HFFc6 (cell line): ENCODE measurements around the gene GSG1L. TPM values are rescaled to one million over a fixed set of nuclear protein-coding genes. Genes with fewer than 3 reads are reported as not detected.

Experiments used
- DNase-seq: peaks from one replicate; pipeline ENCODE4 v3.0.0-alpha.2; 2018
- H3K27ac Mint-ChIP-seq: 2 replicates; pipeline ENCODE4 v1.8.0; 2020; ENCODE audit warnings: mild to moderate bottlenecking, mixed read lengths
- H3K27me3 Mint-ChIP-seq: 2 replicates; pipeline ENCODE4 v1.8.0; 2021; ENCODE audit warnings: mild to moderate bottlenecking, moderate library complexity, mixed read lengths; ENCODE audit not compliant: insufficient read depth
- H3K36me3 Mint-ChIP-seq: 2 replicates; pipeline ENCODE4 v1.8.0; 2021; ENCODE audit warnings: low read depth, mixed read lengths
- H3K4me1 Mint-ChIP-seq: 2 replicates; pipeline ENCODE4 v1.8.0; 2020; ENCODE audit warnings: low read depth, mixed read lengths
- H3K4me3 Mint-ChIP-seq: 2 replicates; pipeline ENCODE4 v1.8.0; 2020; ENCODE audit warnings: mild to moderate bottlenecking, moderate library complexity, mixed read lengths
- H3K9me3 Mint-ChIP-seq: 2 replicates; pipeline ENCODE4 v1.8.0; 2020; ENCODE audit warnings: mild to moderate bottlenecking, mixed read lengths
- total RNA-seq, 6 experiments: library from RNA; stranded (reverse); fragmentation: NEBNext Ultra II Directional; extraction: Animal tissue kit (Norgen Biotek cat#: 25700); gene quantifications; 2 replicates in 1 of 6; 3 replicates in 5 of 6; pipeline ENCODE4 v1.2.3, GENCODE V29; 2021
- TF ChIP-seq, protein P1 (sequence below): fragments of 200-600 bp; sonication (generic); IDR thresholded peaks from 2 replicates; pipeline ENCODE4 v1.5.0; 2021; ENCODE audit warnings: antibody characterized with exemption, mild to moderate bottlenecking

GSG1L gene
- total RNA-seq, 6 experiments from 2014 or later: not detected

DNA sequence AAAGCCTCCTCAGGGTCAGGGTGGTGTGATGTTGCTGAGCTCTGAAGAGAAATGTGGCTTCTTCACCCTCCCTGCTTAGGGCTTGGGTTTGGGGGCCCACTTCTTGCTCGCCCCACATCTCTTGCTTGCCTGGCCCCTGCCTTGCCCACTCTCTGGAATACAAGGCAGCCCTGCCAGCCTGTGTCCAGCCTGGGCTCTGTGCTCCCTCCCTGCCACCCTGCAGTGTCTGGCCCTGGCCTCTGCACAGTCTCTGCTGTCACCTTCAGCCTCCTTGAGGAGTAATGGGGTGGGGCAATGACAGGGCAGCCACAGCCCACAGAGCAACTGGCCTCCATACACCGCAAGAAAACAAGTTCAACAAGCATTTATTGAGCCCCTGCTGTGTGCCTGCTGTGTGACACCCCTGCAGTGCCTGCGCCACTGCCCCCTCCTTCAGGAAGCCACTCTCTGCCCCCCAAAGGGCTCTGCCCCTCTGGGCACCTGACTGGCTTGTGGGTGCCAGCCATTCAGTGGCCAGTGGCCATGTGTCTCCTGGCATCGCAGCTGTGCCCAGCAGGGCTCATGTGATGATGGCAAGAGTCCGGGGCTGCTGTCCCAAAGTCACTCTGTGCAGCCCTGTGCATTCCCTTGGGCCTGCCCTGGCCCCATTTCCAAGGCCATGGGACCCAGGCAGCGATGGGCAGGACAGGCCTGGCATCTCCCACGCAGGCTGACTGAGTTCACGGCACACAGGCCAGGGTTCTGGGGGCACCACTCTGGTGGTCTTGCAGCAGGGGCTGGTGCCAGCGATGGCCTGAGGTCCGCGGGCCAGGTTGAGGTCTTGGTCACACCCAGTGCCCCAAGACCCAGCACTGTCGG lies 272.7 kb downstream of the GSG1L start:
- TF ChIP-seq, protein P1, sequence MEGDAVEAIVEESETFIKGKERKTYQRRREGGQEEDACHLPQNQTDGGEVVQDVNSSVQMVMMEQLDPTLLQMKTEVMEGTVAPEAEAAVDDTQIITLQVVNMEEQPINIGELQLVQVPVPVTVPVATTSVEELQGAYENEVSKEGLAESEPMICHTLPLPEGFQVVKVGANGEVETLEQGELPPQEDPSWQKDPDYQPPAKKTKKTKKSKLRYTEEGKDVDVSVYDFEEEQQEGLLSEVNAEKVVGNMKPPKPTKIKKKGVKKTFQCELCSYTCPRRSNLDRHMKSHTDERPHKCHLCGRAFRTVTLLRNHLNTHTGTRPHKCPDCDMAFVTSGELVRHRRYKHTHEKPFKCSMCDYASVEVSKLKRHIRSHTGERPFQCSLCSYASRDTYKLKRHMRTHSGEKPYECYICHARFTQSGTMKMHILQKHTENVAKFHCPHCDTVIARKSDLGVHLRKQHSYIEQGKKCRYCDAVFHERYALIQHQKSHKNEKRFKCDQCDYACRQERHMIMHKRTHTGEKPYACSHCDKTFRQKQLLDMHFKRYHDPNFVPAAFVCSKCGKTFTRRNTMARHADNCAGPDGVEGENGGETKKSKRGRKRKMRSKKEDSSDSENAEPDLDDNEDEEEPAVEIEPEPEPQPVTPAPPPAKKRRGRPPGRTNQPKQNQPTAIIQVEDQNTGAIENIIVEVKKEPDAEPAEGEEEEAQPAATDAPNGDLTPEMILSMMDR: no peak
- Mint-ChIP-seq H3K9me3 (no peaks in the 10 kb centered on the region), H3K4me3 (no peak overlapping the region), H3K4me1 (no peaks in the 10 kb centered on the region), H3K36me3 (no peaks in the 10 kb centered on the region), H3K27me3 (peaks cover 13% of the 10 kb centered on the region), H3K27ac (no peak overlapping the region)
- no peak for DNase-seq

DNA sequence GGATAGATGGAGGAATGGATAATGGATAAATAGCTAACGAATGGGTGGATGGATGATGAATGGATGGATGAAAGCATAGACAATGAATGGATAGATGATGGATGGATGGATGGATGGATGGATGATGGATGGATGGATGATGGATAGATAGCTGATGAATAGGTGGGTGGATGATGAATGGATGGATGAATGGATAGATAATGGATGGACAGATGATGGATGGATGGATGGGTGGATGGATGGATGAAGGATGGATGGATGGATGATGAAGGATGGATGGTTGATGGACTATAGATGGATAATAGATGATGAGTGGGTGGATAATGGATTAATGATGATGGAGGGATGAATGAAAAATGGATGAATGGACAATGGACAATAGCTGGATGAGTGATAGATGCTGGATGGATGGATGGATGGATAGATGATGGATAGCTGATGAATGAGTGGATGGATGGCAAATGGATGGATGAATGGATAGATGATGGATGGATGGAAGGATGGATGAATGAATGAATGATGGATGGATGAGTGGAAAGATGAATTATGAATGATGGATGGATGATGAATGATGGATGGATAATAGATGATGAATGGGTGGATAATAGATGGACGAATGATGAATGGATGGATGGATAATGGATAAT lies 273.8 kb downstream of the GSG1L start:
- Mint-ChIP-seq H3K4me3 (no peak overlapping the region), H3K9me3 (no peaks in the 10 kb centered on the region), H3K4me1 (no peaks in the 10 kb centered on the region), H3K36me3 (no peaks in the 10 kb centered on the region), H3K27me3 (peaks cover 10% of the 10 kb centered on the region), H3K27ac (no peak overlapping the region)
- TF ChIP-seq, protein P1: no peak
- no peak for DNase-seq

DNA sequence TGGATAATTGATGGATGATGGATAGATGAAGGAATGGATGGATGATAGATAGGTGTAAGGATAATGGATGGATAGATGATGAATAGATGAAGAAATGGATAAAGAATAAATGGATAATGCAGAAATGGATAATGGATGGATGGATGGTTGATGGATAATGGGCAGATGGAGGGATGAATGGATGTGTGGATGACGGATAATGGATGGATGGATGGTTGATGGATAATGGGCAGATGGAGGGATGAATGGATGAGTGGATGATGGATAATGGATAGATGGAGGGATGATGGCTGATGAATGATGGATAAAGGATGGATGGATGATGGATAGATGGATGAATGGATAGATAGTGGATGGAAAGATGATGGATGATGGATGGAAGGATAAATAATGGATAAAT lies 274.4 kb downstream of the GSG1L start:
- Mint-ChIP-seq H3K27me3 (peaks cover 10% of the 10 kb centered on the region), H3K36me3 (no peaks in the 10 kb centered on the region), H3K4me3 (no peak overlapping the region), H3K27ac (no peak overlapping the region), H3K4me1 (no peaks in the 10 kb centered on the region), H3K9me3 (no peaks in the 10 kb centered on the region)
- TF ChIP-seq, protein P1: no peak
- no peak for DNase-seq

DNA sequence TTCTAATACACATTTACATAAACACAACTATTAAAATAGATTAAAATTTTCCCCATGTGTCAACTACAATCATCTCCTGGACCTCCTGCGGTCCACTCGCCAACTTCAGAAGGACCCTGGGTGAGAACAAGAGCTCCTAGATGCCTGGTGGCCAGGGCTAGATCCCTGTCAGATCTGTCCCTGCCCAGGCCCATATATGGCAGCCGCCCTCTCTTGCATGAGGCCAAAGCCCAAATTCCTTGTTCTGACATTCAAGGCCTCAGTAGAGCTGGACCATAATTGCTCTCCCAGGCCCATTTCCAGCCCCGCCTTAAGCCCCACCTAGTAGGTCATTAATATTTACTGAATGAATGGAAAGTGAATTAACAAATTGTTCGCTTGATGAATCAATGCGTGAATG lies 275.8 kb downstream of the GSG1L start:
- Mint-ChIP-seq H3K9me3 (no peaks in the 10 kb centered on the region), H3K36me3 (no peaks in the 10 kb centered on the region), H3K27me3 (peaks cover 6% of the 10 kb centered on the region), H3K4me3 (no peak overlapping the region), H3K4me1 (no peaks in the 10 kb centered on the region), H3K27ac (no peak overlapping the region)
- TF ChIP-seq, protein P1: no peak
- DNase-seq: no peak

DNA sequence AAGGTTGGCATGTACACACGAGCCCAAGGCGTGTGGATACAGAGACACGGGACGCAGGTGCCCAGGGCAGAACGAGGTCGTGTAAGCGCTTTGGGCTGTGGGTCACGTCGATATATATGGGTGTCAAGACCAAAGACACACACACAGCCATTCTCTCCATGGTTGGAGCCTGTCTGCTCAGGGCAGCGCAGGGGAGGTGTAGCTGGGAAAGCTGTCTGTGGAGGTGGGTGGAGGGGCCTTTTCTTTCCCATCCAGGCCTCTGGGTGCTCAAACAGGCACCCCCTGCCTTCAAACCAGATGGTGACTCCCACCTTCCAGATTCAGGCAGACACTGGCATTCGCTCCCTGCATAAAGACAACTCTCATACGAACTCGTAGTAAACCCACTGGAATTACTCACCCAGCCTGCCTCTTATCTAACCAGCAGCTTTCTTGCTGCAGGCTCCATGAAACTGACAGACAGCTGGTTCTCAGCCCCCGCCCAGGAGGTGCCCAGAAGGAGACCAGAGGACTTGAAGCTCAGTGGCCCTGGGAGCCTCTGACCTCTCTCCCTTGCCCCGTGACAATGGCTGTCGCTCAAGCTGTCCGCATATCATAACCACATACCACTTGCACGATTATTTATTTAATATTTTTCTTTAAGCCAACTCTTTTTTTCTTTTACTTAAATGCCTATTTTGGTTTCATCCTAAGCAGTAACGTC lies 276.4 kb downstream of the GSG1L start:
- no peaks in the 10 kb centered on the region for H3K4me1 Mint-ChIP-seq
- peaks cover 6% of the 10 kb centered on the region for H3K27me3 Mint-ChIP-seq

More for the DNA sequence above, 276.4 kb downstream of the GSG1L start:
- DNase-seq: no peak
- H3K4me3 Mint-ChIP-seq: no peak overlapping the region
- TF ChIP-seq, protein P1: no peak
- no peaks in the 10 kb centered on the region for H3K9me3 Mint-ChIP-seq
- no peaks in the 10 kb centered on the region for H3K36me3 Mint-ChIP-seq
- no peak overlapping the region for H3K27ac Mint-ChIP-seq
